ENCODE data around the gene POLR3B. TPM values are rescaled to one million over a fixed set of nuclear protein-coding genes. Genes with fewer than 3 reads are reported as not detected.

The POLR3B gene
- total RNA-seq, 1 donor from 2014 or later, result 13.1 TPM

DNA sequence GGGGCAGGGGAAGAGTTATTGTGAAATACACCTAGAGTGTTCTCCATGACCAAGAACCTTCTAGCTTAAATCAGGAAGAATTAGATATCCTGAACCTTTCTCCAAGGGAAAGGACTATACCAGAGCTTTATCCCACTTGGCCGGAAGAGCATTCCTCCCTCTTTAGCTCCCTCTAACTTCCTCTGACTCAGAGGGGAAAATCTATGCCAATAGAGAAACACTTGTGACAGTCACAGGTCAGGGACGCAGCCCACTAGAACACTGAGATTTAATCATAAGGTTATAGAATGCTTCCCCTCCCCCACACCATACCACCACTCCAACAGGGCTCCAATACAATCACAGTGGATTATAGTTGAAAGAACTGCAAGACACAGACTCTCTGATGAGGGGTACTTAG, 169.8 kb downstream of the POLR3B start:
- DNase-seq, result no peak
- no peaks in the 10 kb centered on the region for H3K36me3 Mint-ChIP-seq (ENCODE audit: low read depth)
- H3K27ac Mint-ChIP-seq, result no peak overlapping the region
- no peaks in the 10 kb centered on the region for H3K4me1 Mint-ChIP-seq
- H3K9me3 Mint-ChIP-seq, result no peaks in the 10 kb centered on the region
- intact Hi-C loops (cut with micrococcal nuclease), result no loop called here
- no peak overlapping the region for H3K4me3 Mint-ChIP-seq
- peaks cover 7% of the 10 kb centered on the region for H3K27me3 Mint-ChIP-seq

DNA sequence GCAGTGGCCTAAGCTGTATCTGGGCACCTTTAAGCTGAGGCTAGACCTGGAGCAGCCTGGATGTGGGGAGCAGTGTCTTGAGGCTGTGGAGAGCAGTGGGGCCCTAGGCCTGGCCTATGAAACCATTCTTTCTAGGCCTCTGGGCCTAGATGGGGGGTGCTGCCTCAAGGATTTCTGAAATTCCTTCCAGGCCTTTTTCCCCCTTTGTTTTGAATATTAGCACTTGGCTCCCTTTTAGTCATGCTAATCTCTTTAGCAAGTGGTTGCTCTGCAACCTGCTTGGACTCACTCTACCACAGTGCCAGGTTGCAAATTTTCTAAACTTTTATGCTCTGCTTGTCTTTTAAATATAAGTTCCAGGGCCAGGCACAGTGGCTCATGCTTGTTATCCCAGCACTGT, 183.7 kb downstream of the POLR3B start:
- H3K27ac Mint-ChIP-seq, result no peak overlapping the region
- intact Hi-C loops (cut with micrococcal nuclease), result no loop called here
- H3K4me3 Mint-ChIP-seq, result no peak overlapping the region
- no peaks in the 10 kb centered on the region for H3K36me3 Mint-ChIP-seq (ENCODE audit: low read depth)
- peaks cover 15% of the 10 kb centered on the region for H3K9me3 Mint-ChIP-seq
- DNase-seq, result no peak
- no peaks in the 10 kb centered on the region for H3K4me1 Mint-ChIP-seq
- H3K27me3 Mint-ChIP-seq, result no peaks in the 10 kb centered on the region

DNA sequence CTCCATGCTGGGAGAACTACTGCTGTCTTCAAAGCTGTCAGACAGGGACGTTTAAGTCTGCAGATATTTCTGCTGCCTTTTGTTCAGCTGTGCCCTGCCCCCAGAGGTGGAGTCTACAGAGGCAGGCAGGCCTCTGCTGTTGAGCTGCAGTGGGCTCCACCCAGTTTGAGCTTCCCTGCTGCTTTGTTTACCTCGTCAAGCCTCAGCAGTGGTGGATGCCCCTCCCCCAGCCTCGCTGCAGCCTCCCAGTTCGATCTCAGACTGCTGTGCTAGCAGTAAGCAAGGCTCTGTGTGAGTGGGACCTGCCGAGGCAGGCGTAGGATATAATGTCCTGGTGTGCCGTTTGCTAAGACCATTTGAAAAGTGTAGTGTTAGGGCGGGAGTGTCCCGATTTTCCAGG, 193.9 kb downstream of the POLR3B start:
- Mint-ChIP-seq H3K27ac (no peak overlapping the region), H3K27me3 (peaks cover 19% of the 10 kb centered on the region), H3K9me3 (peaks cover 21% of the 10 kb centered on the region), H3K36me3 (ENCODE audit: low read depth) (no peaks in the 10 kb centered on the region), H3K4me1 (no peaks in the 10 kb centered on the region), H3K4me3 (no peak overlapping the region)
- DNase-seq, result no peak
- intact Hi-C loops (cut with micrococcal nuclease), result no loop called here

DNA sequence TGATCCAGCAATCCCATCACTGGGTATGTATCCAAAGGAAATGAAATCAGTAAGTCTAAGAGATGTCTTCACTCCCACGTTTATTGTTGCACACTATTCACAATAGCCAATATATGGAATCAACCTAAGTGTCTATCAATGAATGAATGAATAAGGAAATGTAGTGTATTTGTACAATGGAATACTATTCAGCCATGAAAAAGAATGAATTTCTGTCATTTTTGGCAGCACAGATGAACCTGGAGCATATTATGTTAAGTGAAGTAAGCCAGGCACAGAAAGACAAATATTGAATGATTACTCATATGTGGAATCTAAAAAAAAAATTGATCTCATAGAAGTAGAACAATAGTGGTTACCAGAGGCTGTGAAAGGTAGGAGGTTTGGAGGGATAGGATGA, 194.7 kb downstream of the POLR3B start:
- intact Hi-C loops (cut with micrococcal nuclease), result no loop called here
- Mint-ChIP-seq H3K27me3 (peaks cover 16% of the 10 kb centered on the region), H3K9me3 (peaks cover 21% of the 10 kb centered on the region)

More for the DNA sequence above, 194.7 kb downstream of the POLR3B start:
- H3K4me1 Mint-ChIP-seq, result no peaks in the 10 kb centered on the region
- no peaks in the 10 kb centered on the region for H3K36me3 Mint-ChIP-seq (ENCODE audit: low read depth)
- no peak overlapping the region for H3K4me3 Mint-ChIP-seq
- no peak for DNase-seq
- no peak overlapping the region for H3K27ac Mint-ChIP-seq

Other genes with a start within 250 kb of the POLR3B start
- 0.02 TPM in 1 of 2 replicates, not detected in the other for gene NUAK1, start 218.8 kb upstream of the POLR3B start, total RNA-seq
- gene CKAP4, start 109.7 kb upstream of the POLR3B start, total RNA-seq, result 6.7 and 7.7 TPM in 2 replicates
- 3.2 and 4.5 TPM in 2 replicates for gene TCP11L2, start 55.0 kb upstream of the POLR3B start, total RNA-seq
- not detected in 2 replicates for gene RFX4, start 225.3 kb downstream of the POLR3B start, total RNA-seq